ENCODE measurements around the gene DALRD3. TPM values are rescaled to one million over a fixed set of nuclear protein-coding genes. Genes with fewer than 3 reads are reported as not detected.

Gene DALRD3
- total RNA-seq, 1 donor from 2014 or later: 26.3 TPM

DNA sequence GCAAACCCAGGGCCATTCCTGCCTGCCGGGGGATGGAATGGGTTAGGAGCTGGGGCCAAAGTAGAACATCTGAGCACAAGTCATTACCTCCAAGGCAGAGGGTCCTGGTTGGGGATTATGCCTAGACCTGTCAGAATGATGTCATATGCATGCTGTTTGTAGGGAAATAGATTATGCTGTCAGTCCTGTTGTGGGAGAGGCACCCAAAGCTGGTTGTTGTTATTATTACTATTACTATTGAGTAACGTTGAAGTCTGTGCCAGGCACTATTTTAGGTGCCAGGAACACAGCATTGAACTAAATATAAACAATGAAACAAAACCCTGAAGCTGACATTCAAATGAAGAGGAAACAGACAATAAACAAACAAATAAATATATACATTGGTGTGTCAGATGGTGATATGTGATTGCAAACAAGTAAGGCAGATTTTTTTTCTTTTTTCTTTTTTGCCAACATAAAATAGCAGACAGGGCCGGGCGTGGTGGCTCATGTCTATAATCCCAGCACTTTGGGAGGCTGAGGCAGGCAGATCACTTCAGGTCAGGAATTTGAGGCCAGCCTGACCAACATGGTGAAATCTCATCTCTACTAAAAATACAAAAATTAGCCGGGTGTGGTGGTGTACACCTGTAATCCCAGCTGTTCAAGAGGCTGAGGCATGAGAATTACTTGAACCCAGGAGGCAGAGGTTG is 26.4 kb downstream of the DALRD3 start:
- no peak for DNase-seq
- Mint-ChIP-seq H3K27ac (ENCODE audit: unreplicated experiment) (no peak overlapping the region), H3K9me3 (ENCODE audit: unreplicated experiment) (peaks cover 3% of the 10 kb centered on the region), H3K4me3 (ENCODE audit: unreplicated experiment) (no peak overlapping the region), H3K36me3 (ENCODE audit: unreplicated experiment) (no peaks in the 10 kb centered on the region), H3K27me3 (ENCODE audit: unreplicated experiment) (peaks cover 9% of the 10 kb centered on the region), H3K4me1 (ENCODE audit: low read depth, unreplicated experiment) (peaks cover 8% of the 10 kb centered on the region)
- TF ChIP-seq, protein P1, sequence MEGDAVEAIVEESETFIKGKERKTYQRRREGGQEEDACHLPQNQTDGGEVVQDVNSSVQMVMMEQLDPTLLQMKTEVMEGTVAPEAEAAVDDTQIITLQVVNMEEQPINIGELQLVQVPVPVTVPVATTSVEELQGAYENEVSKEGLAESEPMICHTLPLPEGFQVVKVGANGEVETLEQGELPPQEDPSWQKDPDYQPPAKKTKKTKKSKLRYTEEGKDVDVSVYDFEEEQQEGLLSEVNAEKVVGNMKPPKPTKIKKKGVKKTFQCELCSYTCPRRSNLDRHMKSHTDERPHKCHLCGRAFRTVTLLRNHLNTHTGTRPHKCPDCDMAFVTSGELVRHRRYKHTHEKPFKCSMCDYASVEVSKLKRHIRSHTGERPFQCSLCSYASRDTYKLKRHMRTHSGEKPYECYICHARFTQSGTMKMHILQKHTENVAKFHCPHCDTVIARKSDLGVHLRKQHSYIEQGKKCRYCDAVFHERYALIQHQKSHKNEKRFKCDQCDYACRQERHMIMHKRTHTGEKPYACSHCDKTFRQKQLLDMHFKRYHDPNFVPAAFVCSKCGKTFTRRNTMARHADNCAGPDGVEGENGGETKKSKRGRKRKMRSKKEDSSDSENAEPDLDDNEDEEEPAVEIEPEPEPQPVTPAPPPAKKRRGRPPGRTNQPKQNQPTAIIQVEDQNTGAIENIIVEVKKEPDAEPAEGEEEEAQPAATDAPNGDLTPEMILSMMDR (IDR thresholded peaks at IDR 0.05; ENCODE audit: partially characterized antibody, unreplicated experiment): no peak

DNA sequence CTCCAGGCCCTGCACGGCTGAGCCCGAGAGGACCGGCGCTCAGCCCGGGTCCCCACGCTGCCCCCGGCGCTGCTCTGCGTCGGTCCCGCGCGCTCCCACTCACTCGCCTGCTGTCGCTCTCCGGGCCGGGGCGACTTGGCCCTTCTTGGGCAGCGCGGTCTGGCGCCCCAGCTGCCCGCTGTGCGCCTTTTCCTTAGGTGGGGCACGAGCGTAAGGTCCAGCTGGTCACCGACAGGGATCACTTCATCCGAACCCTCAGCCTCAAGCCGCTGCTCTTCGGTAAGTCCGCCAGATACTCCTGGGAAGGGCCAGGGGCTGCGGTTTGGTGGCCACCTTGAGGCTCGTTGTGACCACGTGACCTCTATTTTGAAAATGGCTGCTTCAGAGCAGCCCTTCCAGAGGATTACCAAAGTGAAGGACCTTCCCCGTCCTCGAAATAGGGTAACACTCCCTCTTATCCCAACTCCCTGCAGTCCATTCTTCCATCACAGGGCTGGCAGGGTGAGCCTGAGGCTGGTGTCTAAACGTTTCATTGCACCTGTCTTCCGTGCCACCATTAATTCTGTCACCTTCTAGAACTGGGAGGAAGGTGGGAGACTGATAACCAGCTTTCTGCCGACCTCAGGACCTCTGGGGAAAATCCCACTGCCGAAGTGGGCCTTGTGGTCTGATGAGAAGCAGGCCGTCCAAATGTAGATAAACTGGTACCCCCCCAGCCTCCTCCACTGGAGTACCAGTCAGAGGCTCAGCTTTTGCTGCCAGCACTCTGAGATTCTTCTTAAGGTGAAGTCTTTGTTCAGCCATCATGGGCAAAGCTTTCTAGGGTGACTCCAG is 27.5 kb downstream of the DALRD3 start:
- peak overlapping the region; percentile 55 for H3K27ac Mint-ChIP-seq (ENCODE audit: unreplicated experiment)
- DNase-seq: peak; percentile 32
- TF ChIP-seq, protein P1 (IDR thresholded peaks at IDR 0.05; ENCODE audit: partially characterized antibody, unreplicated experiment): no peak
- no peaks in the 10 kb centered on the region for H3K36me3 Mint-ChIP-seq (ENCODE audit: unreplicated experiment)
- peaks cover 8% of the 10 kb centered on the region for H3K4me1 Mint-ChIP-seq (ENCODE audit: low read depth, unreplicated experiment)
- H3K9me3 Mint-ChIP-seq (ENCODE audit: unreplicated experiment): peaks cover 3% of the 10 kb centered on the region
- H3K27me3 Mint-ChIP-seq (ENCODE audit: unreplicated experiment): peaks cover 9% of the 10 kb centered on the region
- H3K4me3 Mint-ChIP-seq (ENCODE audit: unreplicated experiment): peak overlapping the region; percentile 87

- peak within 1 kb of the TSS; percentile 55 for H3K27ac Mint-ChIP-seq (ENCODE audit: unreplicated experiment)
- DNase-seq: peak; percentile 73
- peak within 1 kb of the TSS; percentile 88 for H3K4me3 Mint-ChIP-seq (ENCODE audit: unreplicated experiment)
- H3K36me3 Mint-ChIP-seq (ENCODE audit: unreplicated experiment): no peaks in the 10 kb centered on the region
- H3K27me3 Mint-ChIP-seq (ENCODE audit: unreplicated experiment): peaks cover 9% of the 10 kb centered on the region
- peaks cover 8% of the 10 kb centered on the region for H3K4me1 Mint-ChIP-seq (ENCODE audit: low read depth, unreplicated experiment)
- peaks cover 3% of the 10 kb centered on the region for H3K9me3 Mint-ChIP-seq (ENCODE audit: unreplicated experiment)
- TF ChIP-seq, protein P1 (IDR thresholded peaks at IDR 0.05; ENCODE audit: partially characterized antibody, unreplicated experiment): no peak
Measured at GRCh38 chr3:48989796-48990635, 28.4 kb downstream of the DALRD3 start, which contains the start of gene P4HTM. Gene P4HTM (plus strand): TSS chr3:48990241. CDS start chr3:48990257, 16 bp downstream.

DNA sequence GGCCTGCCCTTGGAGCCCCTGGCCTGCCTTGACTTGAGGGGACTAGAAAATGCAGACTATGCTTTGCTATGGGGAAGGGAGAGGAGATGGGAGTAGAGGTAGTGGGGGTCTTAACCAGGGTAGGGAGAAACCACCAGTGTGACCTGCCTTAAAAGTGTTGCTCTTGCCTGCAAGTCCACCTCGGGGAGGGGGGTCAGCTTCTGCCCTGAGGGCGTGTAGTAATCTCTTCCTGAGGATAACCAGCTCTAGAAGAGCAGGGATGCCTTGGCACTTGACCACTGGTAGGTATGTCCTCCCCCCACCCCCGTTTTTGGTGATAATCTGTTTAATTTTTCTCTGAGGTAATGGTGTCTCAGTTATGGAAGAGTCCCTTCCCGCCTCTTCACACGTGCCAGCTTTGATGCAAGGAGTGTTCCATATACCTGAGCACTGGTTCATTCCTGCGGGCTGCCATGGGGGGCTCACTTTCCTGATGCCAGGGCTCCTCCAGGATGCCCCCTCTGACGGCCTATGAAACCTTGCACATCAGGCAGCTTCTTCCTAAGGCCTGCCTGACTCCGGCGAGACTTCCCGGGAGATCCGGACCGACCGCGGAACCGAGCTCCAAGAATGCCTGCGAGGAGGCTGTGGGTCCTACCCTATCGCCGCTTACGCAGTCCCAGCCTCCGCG is 29.1 kb downstream of the DALRD3 start:
- Mint-ChIP-seq H3K9me3 (ENCODE audit: unreplicated experiment) (peaks cover 3% of the 10 kb centered on the region), H3K27me3 (ENCODE audit: unreplicated experiment) (peaks cover 3% of the 10 kb centered on the region), H3K4me1 (ENCODE audit: low read depth, unreplicated experiment) (peaks cover 8% of the 10 kb centered on the region), H3K4me3 (ENCODE audit: unreplicated experiment) (peak overlapping the region; percentile 88), H3K36me3 (ENCODE audit: unreplicated experiment) (no peaks in the 10 kb centered on the region), H3K27ac (ENCODE audit: unreplicated experiment) (peak overlapping the region; percentile 53)
- DNase-seq: no peak
- TF ChIP-seq, protein P1 (IDR thresholded peaks at IDR 0.05; ENCODE audit: partially characterized antibody, unreplicated experiment): no peak
